22Rv1 (cell line): ENCODE results near the gene NRXN3.

Experiments used
- CTCF ChIP-seq: fragments of 450-650 bp; IDR thresholded peaks from 2 replicates; pipeline ENCODE4 v1.5.1; 2017; ENCODE audit warnings: mild to moderate bottlenecking
- ZFX ChIP-seq: fragments of 450-650 bp; IDR thresholded peaks from 2 replicates; pipeline ENCODE4 v1.6.1; 2017; ENCODE audit warnings: antibody characterized with exemption, borderline replicate concordance

GRCh38 chr14:78566859-78567172, 396.6 kb downstream of the NRXN3 start:
- peak; percentile 47 for TF ChIP-seq CTCF
- no peak for TF ChIP-seq ZFX
